HepG2 (cell line): Measurements from ENCODE around the gene RNLS. TPM values are rescaled to one million over a fixed set of nuclear protein-coding genes. Genes with fewer than 3 reads are reported as not detected.

ENCODE experiments used
- ATAC-seq: fragments of 200-7000 bp; cut with Tn5 transposase; 3 replicates; pipeline ENCODE4 v1.9.1; 2020; ENCODE audit warnings: mild to moderate bottlenecking, moderate library complexity
- BruUV-seq: library from RNA; stranded (reverse); fragments of 400-500 nt; replicated peaks from 2 replicates; lab custom pipeline; 2021; lab: Mats Ljungman, UMichigan
- CTCF ChIA-PET: fragments of 300-600 bp; formaldehyde crosslinking; extraction: SDS; loops from one replicate; lab custom pipeline; 2021; ENCODE audit warnings: low total read pairs, inconsistent platforms, low intra/inter-chr PET ratio; lab: Yijun Ruan, JAX
- POLR2A ChIA-PET: fragments of 350-600 bp; sonication (Branson Sonifier 250); formaldehyde crosslinking; loops from one replicate; lab custom pipeline; 2020; ENCODE audit warnings: antibody characterized with exemption, inconsistent platforms; lab: Yijun Ruan, JAX
- DNase-seq: peaks from one replicate; pipeline ENCODE4 v3.0.0-alpha.2; 2015; ENCODE audit warnings: low spot score
- FAIRE-seq: peaks from 3 replicates; lab custom pipeline; 2011; peaks lifted over from hg19 to GRCh38; lab: Jason Lieb, UNC
- H2AFZ ChIP-seq: one replicate; pipeline ENCODE4 v1.6.1; 2011; ENCODE audit warnings: low read length, inconsistent platforms
- H3K27ac ChIP-seq: fragments of 300-600 bp; 3 replicates; pipeline ENCODE4 v1.8.0; 2011; ENCODE audit warnings: mixed run types, mild to moderate bottlenecking, mixed read lengths, low read length, inconsistent platforms; ENCODE audit not compliant: insufficient read depth; ENCODE audit errors: extremely low read length
- H3K27me3 ChIP-seq, 2 experiments: fragments of 200-600 bp in 1 of 2; 2 replicates in 1 of 2; 3 replicates in 1 of 2; pipeline versions ENCODE4 v1.6.0 to v1.8.0; 2011; ENCODE audit warnings: low read length in 2 of 2, mild to moderate bottlenecking in 2 of 2, moderate library complexity in 2 of 2, inconsistent platforms in 1 of 2; ENCODE audit not compliant: insufficient read depth in 2 of 2, control insufficient read depth in 1 of 2
- H3K36me3 ChIP-seq, 2 experiments: fragments of 200-600 bp in 1 of 2; replicated peaks in 1 of 2; 2 replicates in 1 of 2; 3 replicates in 1 of 2; pipeline versions ENCODE4 v1.5.1 to v1.8.0; 2011; ENCODE audit warnings: low read length in 2 of 2, inconsistent platforms in 1 of 2; ENCODE audit not compliant: insufficient read depth in 2 of 2, control insufficient read depth in 1 of 2
- H3K4me1 ChIP-seq: 2 replicates; pipeline ENCODE4 v1.5.1; 2012; ENCODE audit warnings: low read length, inconsistent platforms; ENCODE audit not compliant: insufficient read depth
- H3K4me2 ChIP-seq: 2 replicates; pipeline ENCODE4 v1.6.0; 2011; ENCODE audit warnings: low read depth, low read length, inconsistent platforms
- H3K4me3 ChIP-seq, 3 experiments: fragments of 200-600 bp in 1 of 3; sonication (generic), shearing (Covaris generic) in 1 of 3; replicated peaks in 1 of 3; 2 replicates each; pipeline ENCODE4 v1.5.1; 2011 to 2016; ENCODE audit warnings: low read length in 3 of 3, inconsistent platforms in 2 of 3, low read depth in 2 of 3, mild to moderate bottlenecking in 2 of 3, control low read depth in 1 of 3, mixed read lengths in 1 of 3; ENCODE audit not compliant: insufficient read depth in 1 of 3
- H3K79me2 ChIP-seq: one replicate; pipeline ENCODE4 v1.6.1; 2011; ENCODE audit warnings: low read length, inconsistent platforms; ENCODE audit not compliant: insufficient read depth
- H3K9ac ChIP-seq: 2 replicates; pipeline ENCODE4 v1.6.0; 2011; ENCODE audit warnings: mild to moderate bottlenecking, low read depth, low read length, inconsistent platforms; ENCODE audit not compliant: insufficient read depth
- H3K9me3 ChIP-seq: 2 replicates; pipeline ENCODE4 v1.5.1; 2012; ENCODE audit warnings: mild to moderate bottlenecking, low read length
- H4K20me1 ChIP-seq: 2 replicates; pipeline ENCODE4 v1.6.0; 2011; ENCODE audit warnings: inconsistent platforms, mild to moderate bottlenecking, low read length, moderate library complexity; ENCODE audit not compliant: insufficient read depth
- MIXL1 ChIP-seq: IDR thresholded peaks from 2 replicates; pipeline ENCODE4 v1.6.1; 2016
- RARG ChIP-seq: sonication (generic); formaldehyde crosslinking; IDR thresholded peaks from 2 replicates; pipeline ENCODE4 v1.4.0; 2020; ENCODE audit warnings: low read depth, mild to moderate bottlenecking, missing genetic modification reagents
- SRSF4 ChIP-seq: fragments of 200-400 bp; formaldehyde crosslinking; IDR thresholded peaks from one replicate; pipeline ENCODE4 v1.6.1; 2018; ENCODE audit warnings: mild to moderate bottlenecking, low read depth, low read length, moderate library complexity; ENCODE audit not compliant: poor library complexity, severe bottlenecking
- ZNF33B ChIP-seq: sonication (generic); formaldehyde crosslinking; IDR thresholded peaks from 2 replicates; pipeline ENCODE4 v1.5.1; 2020; ENCODE audit warnings: mild to moderate bottlenecking, missing genetic modification reagents
- ZNF652 ChIP-seq: IDR thresholded peaks from 2 replicates; pipeline ENCODE4 v1.6.1; 2016; ENCODE audit warnings: low read depth, borderline replicate concordance
- ZNF720 ChIP-seq: sonication (generic); formaldehyde crosslinking; IDR thresholded peaks from 2 replicates; pipeline ENCODE4 v1.4.0; 2020; ENCODE audit warnings: missing genetic modification reagents
- ZNF839 ChIP-seq: sonication (generic); formaldehyde crosslinking; IDR thresholded peaks from 2 replicates; pipeline ENCODE4 v1.4.0; 2020; ENCODE audit warnings: missing genetic modification reagents, mild to moderate bottlenecking, borderline replicate concordance
- WGBS: methylation state at CpG from one replicate; pipeline ENCODE4 v1.1.6; 2017; ENCODE audit warnings: low lambda C conversion rate; 5-methylcytosine and 5-hydroxymethylcytosine counted together
- in situ Hi-C: cut with HindIII; loops from 2 replicates; pipeline ENCODE4 v1.10.0; 2017; ENCODE audit warnings: low pct_unique_long_range_greater_than_20kb; ENCODE audit not compliant: extremely low pct_ligation_motif_present
- intact Hi-C: fragments of 100-400 bp; cut with micrococcal nuclease; formaldehyde crosslinking; loops from one replicate; pipeline ENCODE4 v1.10.0; 2022; ENCODE audit not compliant: unreplicated experiment
- polyA plus RNA-seq, 8 experiments: library from polyadenylated mRNA; depleted of rRNA in 3 of 8; stranded (reverse) in 7 of 8; unstranded in 1 of 8; fragments of >200 nt; fragmentation: Illumina TruSeq in 4 of 8; extraction: Trizol in 4 of 8; gene quantifications; 2 replicates each; pipeline versions ENCODE4 v1.2.1 to v1.2.3, GENCODE V29; 2011 to 2016; ENCODE audit warnings: low read depth in 4 of 8, missing spikeins in 1 of 8, mixed read lengths in 1 of 8; ENCODE audit not compliant: insufficient read depth in 1 of 8
- total RNA-seq, 5 experiments: library from RNA; depleted of rRNA; stranded (reverse); fragments of >200 nt; fragmentation: Illumina TruSeq; extraction: Trizol; gene quantifications; 2 replicates each; pipeline ENCODE4 v1.2.3, GENCODE V29; 2016; ENCODE audit warnings: low read depth in 1 of 5
- TF ChIP-seq, protein P1 (sequence below): sonication (generic); formaldehyde crosslinking; IDR thresholded peaks from 2 replicates; pipeline ENCODE4 v1.4.0; 2020; ENCODE audit warnings: mild to moderate bottlenecking, low read depth, missing genetic modification reagents
- TF ChIP-seq, protein P2 (sequence below): sonication (generic); formaldehyde crosslinking; IDR thresholded peaks from 2 replicates; pipeline ENCODE4 v1.4.0; 2020; ENCODE audit warnings: mild to moderate bottlenecking, missing genetic modification reagents

RNLS gene
- total and polyA plus RNA-seq, 2 of the 13 experiments (the other 11 are each of a cell fraction or from before 2014, with no cell fraction given), result not detected

DNA sequence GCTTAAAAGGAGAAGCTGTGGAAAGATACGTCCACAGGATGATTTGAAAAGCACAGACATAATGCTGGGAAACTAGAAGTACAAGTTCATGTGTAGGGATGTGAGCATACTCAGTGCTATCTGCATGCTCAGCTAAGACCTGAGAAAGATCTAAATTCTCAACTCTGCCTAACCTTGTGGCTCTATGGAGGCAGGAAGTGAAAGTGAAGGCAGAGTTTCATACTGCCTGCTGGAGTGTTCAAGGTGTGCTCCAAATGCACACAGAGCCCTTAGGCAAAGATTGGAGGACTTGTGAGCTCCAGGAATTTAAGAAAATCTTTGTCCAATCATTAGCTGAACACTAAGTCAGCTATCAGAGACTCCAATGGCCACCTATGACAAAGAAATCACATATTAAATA lies 190.9 kb downstream of the RNLS start (continued):
- TF ChIP-seq, protein P1, sequence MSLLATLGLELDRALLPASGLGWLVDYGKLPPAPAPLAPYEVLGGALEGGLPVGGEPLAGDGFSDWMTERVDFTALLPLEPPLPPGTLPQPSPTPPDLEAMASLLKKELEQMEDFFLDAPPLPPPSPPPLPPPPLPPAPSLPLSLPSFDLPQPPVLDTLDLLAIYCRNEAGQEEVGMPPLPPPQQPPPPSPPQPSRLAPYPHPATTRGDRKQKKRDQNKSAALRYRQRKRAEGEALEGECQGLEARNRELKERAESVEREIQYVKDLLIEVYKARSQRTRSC (CRISPR knock-in tag), result no peak

DNA sequence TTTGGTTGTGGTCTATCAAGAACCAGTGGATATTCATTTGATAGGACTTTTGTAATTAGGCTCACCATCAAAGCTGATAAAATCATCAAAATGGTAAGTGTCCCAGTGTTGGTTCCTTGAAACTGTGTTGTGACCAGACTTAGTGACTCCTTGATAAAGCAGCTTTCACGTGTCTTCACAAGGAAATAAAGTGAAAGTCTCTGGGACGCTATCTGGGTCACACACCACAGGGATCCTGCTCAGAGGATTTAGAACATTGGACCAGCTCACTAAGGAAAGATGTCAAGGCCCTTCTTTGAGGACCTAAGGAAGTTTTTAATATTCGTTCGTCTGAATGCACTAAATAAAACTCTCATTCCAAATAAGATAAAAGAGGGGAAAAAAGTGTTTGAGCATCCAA lies 193.1 kb downstream of the RNLS start:
- Histone ChIP-seq H3K27me3 (no peaks in the 10 kb centered on the region), H3K36me3 (no peaks in the 10 kb centered on the region), H3K9ac (no peak overlapping the region), H3K4me3 (no peak overlapping the region), H2AFZ (no peak overlapping the region), H3K79me2 (no peaks in the 10 kb centered on the region), H3K4me1 (peaks cover 23% of the 10 kb centered on the region), H3K27ac (no peak overlapping the region), H4K20me1 (no peaks in the 10 kb centered on the region), H3K4me2 (no peak overlapping the region)
- intact Hi-C loops (no loop called here), in situ Hi-C loops (no loop called here)
- FAIRE-seq (no peak), ATAC-seq (no peak), DNase-seq (no peak)
- no TSS peak for BruUV-seq
- ChIA-PET POLR2A (no interaction called here), CTCF (interaction anchor here (1.6 kb wide), 1 partner anchor 529 kb away, joined by 5 read pairs; no protein-coding TSS in a partner anchor)
- WGBS, result 19% methylated on average over 4 of the region's 4 CpGs
- TF ChIP-seq SRSF4 (no peak), ZNF33B (CRISPR knock-in tag) (no peak), RARG (CRISPR knock-in tag) (no peak), MIXL1 (CRISPR knock-in tag) (no peak), ZNF652 (CRISPR knock-in tag) (no peak), ZNF720 (no peak), ZNF839 (CRISPR knock-in tag) (no peak)
- TF ChIP-seq, protein P2, sequence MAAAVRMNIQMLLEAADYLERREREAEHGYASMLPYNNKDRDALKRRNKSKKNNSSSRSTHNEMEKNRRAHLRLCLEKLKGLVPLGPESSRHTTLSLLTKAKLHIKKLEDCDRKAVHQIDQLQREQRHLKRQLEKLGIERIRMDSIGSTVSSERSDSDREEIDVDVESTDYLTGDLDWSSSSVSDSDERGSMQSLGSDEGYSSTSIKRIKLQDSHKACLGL (CRISPR knock-in tag), result no peak
- TF ChIP-seq, all 625 proteins: peak for 0
- no peaks in the 10 kb centered on the region for H3K9me3 ChIP-seq
